ENCODE results near the gene MYO16.

MYO16 gene

GRCh38 chr13:108629181-108629752 lies at the start of gene MYO16:
Gene MYO16, plus strand, starts transcription at chr13:108629611. Its CDS starts 234 bp downstream, at chr13:108629845.
- DNase-seq (ENCODE audit: low read depth in 4 of 4, low spot score in 1 of 4), result no peak

- DNase-seq (ENCODE audit: low read depth in 4 of 4, low spot score in 1 of 4), result no peak
These were observed 42.6 kb upstream of the MYO16 start for GRCh38 chr13:108586826-108587225.

DNA sequence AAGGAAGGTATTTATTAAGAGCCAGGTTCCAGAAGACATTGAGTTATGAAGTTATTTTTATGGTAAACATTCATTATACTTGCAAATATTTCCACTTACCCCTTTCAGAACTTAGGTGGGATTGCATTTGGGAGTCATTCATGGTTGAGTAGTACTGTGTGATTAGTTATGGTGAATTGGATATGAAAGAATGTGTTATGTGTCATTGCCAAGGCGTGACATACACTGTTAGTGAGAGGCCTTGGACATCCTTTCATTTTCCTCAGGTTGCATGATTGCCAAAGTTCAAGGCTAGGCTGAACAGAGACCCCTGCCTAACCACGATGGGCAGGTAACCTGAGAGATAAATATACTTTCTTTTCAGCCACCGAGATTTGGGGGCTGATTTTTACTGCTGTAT lies 40.9 kb upstream of the MYO16 start:
- DNase-seq (ENCODE audit: low read depth in 4 of 4, low spot score in 1 of 4), result no peak

- no peak for DNase-seq (ENCODE audit: low read depth in 4 of 4, low spot score in 1 of 4)
These were observed 35.3 kb upstream of the MYO16 start for GRCh38 chr13:108594153-108594552.

DNA sequence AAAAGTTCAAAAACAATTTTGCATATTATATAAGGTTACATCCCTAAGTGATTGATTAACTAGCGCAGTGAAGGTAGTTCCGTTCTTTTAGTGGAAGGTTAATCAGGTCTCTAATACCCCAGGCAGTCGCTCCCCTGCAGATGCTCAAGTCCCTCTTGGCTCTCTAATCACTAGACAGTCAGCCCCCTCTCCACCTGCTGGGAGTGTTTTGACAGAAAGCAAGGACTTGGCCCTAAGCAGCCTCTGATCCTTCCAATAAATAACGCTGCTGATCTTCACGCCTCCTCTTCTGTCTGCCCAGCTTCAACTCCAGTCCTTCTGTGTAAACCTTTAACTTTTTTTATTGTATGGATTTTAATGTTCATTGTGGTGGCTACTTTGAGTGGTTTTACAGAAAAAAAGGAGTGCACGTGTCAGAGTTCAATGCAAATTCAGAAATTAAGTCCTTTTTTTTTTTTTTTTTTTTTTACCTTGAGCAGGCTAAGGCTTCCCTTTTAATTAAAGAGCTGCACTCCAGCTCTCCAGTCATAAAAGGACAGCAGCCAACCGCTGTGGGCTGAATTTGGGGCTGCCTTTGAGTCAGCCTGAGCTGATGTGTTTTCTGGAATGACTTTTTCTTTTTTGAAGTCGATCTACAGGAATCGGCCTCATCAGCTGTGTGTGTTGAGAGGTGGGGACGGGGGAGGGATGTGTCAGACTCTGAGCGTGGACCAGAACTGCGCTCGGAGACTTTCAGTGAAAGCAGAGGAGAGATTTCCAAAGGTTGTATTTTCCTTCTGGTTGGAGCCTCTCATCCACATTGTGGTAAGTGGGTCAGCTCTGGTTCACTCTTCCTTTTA lies 33.8 kb upstream of the MYO16 start:
- DNase-seq (ENCODE audit: low read depth in 4 of 4, low spot score in 1 of 4), result no peak

DNA sequence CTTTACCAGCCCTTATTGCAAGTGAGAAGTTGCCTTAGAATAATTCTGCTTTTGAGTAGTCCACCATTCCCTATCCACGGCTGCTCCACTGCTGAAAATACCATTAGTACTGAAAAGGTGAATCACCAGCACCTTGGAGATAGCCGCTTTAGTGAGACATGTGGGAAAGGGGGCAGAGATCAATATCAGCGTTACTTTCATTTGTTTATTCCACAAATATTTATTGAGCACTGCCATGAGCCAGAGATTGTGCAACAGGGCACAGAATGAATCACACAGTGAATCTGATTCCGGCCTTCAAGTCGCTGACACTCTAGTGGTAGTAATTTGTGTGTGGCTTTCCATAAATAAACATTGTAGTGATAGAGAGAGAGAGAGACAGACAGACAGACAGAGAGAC lies 31.5 kb upstream of the MYO16 start:
- no peak for DNase-seq (ENCODE audit: low read depth in 4 of 4, low spot score in 1 of 4)

DNA sequence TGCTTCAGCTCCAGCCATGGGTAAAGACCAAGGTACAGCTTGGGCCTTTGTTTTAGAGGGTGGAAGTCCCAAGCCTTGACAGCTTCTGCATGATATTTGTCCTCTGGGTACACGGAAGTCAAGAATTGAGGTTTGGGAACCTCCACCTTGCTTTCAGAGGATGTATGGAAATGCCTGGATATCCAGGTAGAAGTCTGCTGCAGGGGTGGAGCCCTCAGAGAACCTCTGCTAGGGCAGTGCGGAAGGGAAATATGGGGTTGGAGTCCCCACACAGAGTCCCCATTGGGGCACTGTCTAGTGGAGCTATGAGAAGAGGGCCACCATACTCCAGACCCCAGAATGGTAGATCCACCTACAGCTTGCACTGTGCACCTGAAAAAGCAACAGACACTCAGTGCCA lies 23.0 kb upstream of the MYO16 start:
- DNase-seq (ENCODE audit: low read depth in 4 of 4, low spot score in 1 of 4), result no peak

GRCh38 chr13:108609353-108609752 lies 20.1 kb upstream of the MYO16 start:
- no peak for DNase-seq (ENCODE audit: low read depth in 4 of 4, low spot score in 1 of 4)

- DNase-seq (ENCODE audit: low read depth in 4 of 4, low spot score in 1 of 4), result no peak
These were observed 18.9 kb upstream of the MYO16 start for GRCh38 chr13:108610507-108610906.

- no peak for DNase-seq (ENCODE audit: low read depth in 4 of 4, low spot score in 1 of 4)
These were observed 14.2 kb upstream of the MYO16 start for GRCh38 chr13:108615241-108615640.

- DNase-seq (ENCODE audit: low read depth in 4 of 4, low spot score in 1 of 4), result no peak
These were observed 11.2 kb upstream of the MYO16 start for GRCh38 chr13:108618233-108618632.

DNA sequence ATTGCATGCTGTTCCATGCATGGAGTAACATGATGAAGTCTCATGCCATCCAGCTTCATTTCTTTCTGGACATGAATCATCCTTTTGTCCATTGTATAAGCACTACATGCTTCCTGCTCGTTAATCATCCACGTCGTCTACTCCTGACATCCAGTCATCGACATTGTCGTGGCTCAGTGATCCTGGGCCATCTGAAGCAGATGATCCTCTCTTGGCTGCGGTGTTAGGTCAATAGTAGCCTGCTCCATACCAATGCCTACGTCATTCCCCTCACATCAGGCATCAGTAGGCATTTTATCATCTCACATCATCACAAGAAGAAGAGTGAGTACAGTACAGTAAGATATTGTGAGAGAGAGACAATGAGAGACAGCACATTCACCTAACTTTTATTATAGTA lies 7.9 kb upstream of the MYO16 start:
- no peak for DNase-seq (ENCODE audit: low read depth in 4 of 4, low spot score in 1 of 4)

DNA sequence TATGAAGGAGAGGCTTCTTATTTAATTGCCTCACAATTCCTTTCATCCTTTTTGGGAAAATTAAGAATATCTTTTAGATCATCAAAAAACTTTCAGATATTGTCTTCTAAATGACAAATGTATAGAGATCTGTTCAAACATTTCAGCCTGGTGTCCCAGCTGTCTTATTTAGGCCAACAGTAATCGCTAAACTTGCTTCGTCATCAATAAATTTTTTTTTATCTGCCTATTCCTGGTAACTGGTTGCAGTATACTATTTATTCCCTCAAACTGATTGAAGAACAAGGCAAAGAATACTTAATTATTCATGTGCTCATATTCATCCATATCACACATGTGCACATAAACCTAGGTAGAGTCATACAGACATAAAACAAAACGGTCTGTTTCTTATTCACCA lies 5.3 kb upstream of the MYO16 start:
- no peak for DNase-seq (ENCODE audit: low read depth in 4 of 4, low spot score in 1 of 4)

GRCh38 chr13:108624979-108625378 lies 4.4 kb upstream of the MYO16 start:
- DNase-seq (ENCODE audit: low read depth in 4 of 4, low spot score in 1 of 4), result no peak

GRCh38 chr13:108629988-108630387 lies 577 bp downstream of the MYO16 start:
- DNase-seq (ENCODE audit: low read depth in 4 of 4, low spot score in 1 of 4), result no peak

DNA sequence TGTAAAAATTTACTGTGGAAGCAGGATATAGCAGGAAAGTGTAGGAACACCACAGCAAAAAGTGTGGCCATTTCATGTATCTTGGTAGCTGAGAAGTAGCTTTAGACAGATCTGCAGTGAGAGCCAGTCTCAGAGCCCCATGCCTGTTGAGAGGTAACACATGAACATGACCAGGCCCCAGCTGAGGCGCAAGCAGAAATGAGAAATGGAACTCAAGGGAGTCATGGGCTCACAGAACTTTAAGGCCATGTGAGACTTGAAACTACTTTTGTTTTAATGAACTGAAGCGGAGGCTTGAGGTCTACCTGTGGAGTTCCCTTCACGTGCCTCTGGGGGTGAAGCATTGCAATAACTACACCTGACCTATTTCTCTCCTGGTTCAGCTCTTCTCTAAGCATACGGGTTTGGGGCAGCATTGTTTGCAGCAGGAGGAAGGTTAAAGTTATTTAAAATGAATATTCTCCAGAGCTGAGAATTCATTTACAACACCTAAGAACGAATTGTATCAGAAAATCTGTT lies 3.3 kb downstream of the MYO16 start:
- DNase-seq (ENCODE audit: low read depth in 4 of 4, low spot score in 1 of 4), result no peak

- no peak for DNase-seq (ENCODE audit: low read depth in 4 of 4, low spot score in 1 of 4)
These were observed 9.5 kb downstream of the MYO16 start for GRCh38 chr13:108638901-108639300.

GRCh38 chr13:108643646-108644353 lies 14.4 kb downstream of the MYO16 start:
- DNase-seq (ENCODE audit: low read depth in 4 of 4, low spot score in 1 of 4), result no peak

- DNase-seq (ENCODE audit: low read depth in 4 of 4, low spot score in 1 of 4), result no peak
These were observed 16.0 kb downstream of the MYO16 start for GRCh38 chr13:108645376-108645775.

GRCh38 chr13:108650271-108650670 lies 20.9 kb downstream of the MYO16 start:
- DNase-seq (ENCODE audit: low read depth in 4 of 4, low spot score in 1 of 4), result no peak

- no peak for DNase-seq (ENCODE audit: low read depth in 4 of 4, low spot score in 1 of 4)
These were observed 27.3 kb downstream of the MYO16 start for GRCh38 chr13:108656742-108657141.

GRCh38 chr13:108657519-108657918 lies 28.1 kb downstream of the MYO16 start:
- DNase-seq (ENCODE audit: low read depth in 4 of 4, low spot score in 1 of 4), result no peak
